Dedifferentiated amniotic fluid mesenchymal stem cell (primary cell): Measurements from ENCODE around the gene VPS13D.
A peak's percentile ranks its signal among the peaks of the same experiment; 100 is the strongest.

ENCODE experiments used
- DNase-seq: peaks from one replicate; pipeline ENCODE4 v3.0.0-alpha.2; 2016; ENCODE audit errors: extremely low spot score

Gene VPS13D

DNA sequence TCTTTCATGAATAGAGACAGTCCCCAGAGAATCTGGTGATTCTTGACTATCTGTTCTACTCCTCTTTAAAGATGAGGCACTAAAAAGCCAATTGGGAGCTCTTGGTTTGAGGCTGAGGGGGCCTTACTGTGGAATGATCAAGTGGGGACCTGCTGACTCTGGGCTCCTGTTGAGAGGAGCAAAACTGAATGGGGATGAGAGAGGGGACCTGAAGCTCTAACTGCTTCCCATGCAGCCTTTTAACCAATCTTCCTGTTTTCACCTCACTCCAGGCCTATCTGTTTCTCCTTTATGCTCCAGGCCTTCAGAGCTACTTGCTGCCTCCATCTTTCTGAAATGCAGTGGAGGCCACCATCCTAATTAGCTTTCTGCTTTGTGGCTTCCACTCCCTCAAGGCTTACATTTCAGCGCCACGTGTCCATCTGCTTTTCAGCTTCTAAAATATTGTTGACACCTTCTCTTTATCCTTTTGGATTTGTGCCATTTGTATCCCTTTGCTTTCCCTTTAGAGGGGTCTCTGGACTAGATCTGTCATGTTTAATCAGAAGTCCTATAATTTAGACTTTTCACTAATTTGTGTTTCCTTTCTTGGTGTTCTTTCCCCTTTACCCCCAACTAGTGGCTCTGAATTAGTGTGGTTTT lies 242.4 kb downstream of the VPS13D start:
- no peak for DNase-seq

DNA sequence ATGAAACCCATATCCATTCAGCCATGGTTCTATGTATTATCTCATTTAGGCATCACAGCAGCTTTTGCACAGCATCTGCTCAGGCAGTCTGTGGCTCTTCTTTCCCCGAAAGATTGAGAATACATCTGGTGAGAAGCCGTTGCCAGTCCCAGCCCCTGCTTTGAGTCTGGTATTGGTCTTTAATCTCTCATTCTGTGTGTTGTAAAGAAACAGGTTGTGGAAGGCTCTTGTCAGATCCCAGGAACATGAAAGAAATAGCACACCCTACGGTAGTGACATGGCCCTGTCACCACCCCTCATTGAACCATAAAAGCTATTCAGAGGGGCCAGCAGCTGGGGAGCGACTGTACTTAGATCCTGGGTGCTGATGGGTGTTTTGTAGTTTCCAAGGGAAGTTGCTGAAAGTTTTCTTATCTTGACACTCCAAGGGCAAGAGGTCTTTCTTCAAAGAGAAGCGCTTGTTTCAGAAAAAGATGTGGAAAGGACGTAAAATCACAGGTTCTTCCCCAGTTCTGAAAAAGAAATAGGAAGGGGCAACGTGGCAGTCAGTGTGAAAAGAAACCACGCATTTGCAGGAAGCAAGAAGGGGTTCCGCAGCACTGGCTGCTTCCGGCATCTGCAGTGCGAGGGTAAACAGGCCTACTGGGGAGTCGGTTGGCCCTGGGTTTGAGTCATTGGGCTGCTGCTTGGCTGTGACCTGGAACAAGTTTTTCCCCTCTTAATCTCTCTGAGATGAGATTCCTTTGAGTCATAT lies 243.1 kb downstream of the VPS13D start:
- DNase-seq = no peak

GRCh38 chr1:12473596-12474362 lies 243.9 kb downstream of the VPS13D start:
- DNase-seq = no peak

DNA sequence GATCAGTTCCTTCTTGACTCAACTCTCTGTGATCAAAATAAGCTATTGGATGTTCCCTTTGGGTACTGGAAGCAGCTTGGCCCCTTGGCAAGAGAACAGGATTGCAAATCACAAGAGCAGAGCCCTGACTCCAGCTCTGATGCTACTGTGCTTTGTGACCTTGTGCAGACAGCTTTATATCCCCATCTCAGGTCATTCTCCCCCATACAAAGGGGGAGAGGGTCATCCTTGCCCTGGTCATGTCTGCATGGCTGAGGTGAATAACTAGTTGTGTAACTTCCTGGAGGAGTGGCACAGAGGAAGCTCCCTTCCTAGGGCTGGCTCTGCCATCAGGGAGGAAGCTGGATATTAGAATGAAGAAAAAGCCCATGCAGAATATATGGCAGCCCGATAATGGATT lies 245.3 kb downstream of the VPS13D start:
- DNase-seq = no peak

GRCh38 chr1:12475530-12475934 lies 245.7 kb downstream of the VPS13D start:
- no peak for DNase-seq

GRCh38 chr1:12475947-12476346 lies 246.1 kb downstream of the VPS13D start:
- no peak for DNase-seq

- no peak for DNase-seq
Measured at GRCh38 chr1:12477314-12477713, 247.5 kb downstream of the VPS13D start.

- peak; percentile 96 for DNase-seq
Measured at GRCh38 chr1:12477936-12478611, 248.2 kb downstream of the VPS13D start.

DNA sequence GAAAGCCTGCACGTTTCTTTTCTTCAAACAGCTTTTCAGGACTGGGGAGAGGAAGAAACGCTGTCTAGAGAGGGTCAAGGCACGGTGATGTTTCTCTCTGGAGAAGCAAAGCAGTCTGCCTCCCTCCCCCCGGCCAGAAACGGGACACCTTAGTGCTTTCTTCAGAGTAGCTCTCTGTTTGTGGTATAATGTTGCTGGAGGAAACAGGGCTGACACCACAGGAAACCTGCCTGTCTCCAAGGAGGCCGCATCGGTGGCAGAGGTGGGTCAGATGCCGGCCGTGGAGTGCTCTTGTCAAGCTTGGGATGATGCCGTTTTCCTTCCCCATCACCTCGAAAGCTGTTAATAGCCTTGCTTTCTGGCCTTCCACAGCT lies 248.8 kb downstream of the VPS13D start:
- no peak for DNase-seq

DNA sequence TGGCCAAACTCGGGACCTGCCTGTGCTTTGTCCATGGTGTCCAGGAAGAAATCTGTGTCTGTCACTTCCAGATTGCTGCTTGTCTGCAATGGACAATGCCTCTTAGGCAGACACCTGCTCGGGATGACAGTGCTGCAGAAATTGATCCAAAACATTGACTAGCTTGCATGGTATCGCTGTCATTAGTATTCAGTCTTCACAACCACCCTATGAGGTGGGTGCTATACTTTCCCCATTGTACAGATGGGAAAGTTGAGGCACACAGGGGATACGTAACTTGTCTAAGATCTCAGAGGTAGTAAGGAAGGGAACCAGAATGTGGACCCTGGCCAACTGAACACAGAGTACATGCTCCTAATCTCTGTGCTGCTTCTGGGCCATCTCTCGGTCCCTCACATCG lies 249.5 kb downstream of the VPS13D start:
- no peak for DNase-seq

DNA sequence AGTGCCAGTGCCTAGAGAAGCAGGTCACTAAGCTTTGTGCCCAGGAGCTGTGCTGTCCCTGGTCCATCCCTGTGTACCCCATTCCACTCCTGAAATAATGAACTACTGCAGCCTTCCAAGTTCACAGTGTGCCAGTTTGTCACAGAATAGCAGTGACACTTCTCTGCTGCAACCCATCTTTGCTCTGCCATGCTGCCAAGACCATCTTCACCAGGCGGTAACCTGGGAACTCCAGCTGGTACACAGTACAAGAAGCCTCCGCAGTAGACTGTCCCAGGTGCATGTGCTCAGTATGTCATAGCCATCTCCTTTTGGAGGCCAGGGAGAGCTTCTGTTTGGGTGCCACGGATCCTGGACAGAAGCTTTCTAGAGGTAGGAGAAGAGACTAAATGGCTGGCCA lies 250.2 kb downstream of the VPS13D start:
- DNase-seq = no peak

DNA sequence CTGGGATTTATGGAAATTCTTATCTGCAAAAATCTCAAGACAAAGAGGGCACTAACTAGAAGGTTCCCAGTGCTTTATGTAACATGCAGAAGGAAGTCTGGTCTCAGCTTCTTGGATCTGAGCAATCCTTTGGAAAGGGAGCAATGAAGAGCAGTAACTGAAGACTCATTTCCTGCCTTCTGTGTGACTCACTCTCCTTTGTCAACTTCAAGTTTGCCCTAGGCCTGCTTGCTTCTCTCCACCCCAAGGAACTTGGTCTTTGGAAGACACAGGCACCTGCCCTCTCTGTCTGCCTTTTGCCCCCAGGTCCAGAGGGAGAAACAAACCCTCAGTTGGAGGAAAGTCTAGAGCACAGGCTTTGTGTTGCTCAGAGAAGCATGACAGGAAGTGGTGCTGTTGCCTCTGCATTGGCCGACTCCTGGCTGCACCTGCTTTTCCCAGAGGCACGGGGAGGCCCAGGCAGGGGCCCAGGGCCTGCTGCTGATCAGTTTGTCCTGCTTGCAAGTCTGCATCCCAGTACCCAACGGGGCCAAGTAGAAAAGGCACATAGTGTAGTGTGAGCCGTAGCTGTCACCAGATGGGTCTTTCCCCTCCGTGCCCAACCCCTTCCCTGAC lies 251.0 kb downstream of the VPS13D start:
- DNase-seq = peak; percentile 80

GRCh38 chr1:12481928-12482327 lies 252.1 kb downstream of the VPS13D start:
- no peak for DNase-seq

DNA sequence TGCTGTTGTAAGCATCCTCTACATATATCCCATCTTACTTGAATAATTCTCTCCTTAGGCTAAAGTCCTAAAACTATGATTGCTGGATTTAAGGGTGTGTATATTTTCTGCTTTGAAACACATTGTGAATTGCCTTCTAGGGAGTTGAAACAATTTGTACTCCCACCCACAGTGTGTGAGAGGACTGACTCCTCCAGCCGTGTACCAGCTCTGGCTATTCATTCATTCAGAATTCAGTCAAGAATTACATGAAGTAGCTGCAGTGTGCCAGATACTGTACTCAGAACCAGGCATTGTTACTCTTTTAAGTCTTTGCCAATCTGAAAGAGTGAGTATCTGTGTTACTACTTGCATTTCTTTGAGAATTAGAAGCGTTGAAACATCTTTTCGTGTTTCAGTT lies 253.2 kb downstream of the VPS13D start:
- DNase-seq = no peak

GRCh38 chr1:12485231-12486058 lies 255.6 kb downstream of the VPS13D start:
- DNase-seq = peak; percentile 49

- DNase-seq = no peak
Measured at GRCh38 chr1:12486059-12486341, 256.2 kb downstream of the VPS13D start.

DNA sequence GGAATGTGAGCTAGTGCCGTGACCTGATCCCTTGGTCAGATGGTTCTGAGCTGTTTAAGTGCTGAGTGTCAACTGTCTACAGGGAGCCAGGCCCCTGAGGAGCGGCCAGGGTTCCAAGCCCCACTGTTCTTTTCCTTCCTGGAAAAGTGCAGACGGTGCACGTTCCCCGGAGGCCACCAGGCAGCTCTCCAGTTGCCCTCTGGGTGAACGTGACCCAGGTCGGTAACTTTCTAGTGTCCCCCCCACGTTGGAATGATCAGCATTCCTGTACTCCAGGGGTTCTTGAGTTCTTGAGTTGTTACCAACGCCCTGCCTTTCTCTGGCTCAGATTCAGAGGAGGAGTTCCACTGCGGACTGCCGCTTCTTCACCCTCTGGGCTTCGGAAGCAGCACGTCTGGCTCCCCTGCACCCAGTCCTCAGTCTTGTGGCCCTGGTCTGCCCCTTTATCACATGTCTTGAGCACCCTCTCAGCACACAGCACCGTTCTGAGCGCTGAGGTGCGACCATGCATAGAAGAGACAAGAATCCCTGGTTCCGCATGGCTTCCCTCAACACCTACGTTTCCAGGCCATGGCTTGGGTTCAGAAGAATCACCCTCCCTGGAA lies 256.7 kb downstream of the VPS13D start:
- no peak for DNase-seq

- DNase-seq = no peak
Measured at GRCh38 chr1:12487520-12487919, 257.7 kb downstream of the VPS13D start.

DNA sequence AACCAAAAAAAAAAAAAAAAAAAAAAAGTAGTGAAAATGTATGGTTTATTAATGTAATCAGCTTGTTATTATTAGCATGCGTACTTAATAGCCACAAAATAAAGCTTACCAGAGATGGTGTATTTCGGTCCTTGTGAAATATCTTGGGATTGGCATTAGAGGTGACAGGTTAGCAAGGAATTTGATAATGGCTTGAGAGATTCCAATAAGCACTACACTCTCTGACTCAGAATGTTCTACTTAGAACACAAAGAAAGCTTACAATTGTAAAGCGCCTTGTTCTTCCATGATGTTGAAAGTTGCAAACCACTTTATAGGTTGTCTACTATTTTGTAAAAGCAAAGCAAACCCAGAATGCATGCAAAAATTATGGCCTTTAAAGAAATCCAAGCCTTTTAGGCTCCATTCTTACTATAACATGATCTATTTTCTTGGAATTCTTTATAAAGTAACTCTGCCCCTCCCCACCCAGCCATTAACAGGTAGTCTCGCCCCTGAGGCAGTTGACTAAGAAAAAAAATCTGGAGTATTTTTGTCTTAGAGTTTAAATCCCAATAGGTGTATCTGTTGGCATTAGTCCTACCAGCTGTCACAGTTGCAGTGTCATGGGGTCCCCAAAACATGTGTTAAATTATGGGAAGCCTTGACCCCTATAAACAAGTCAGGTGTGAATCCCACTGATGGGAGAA lies 259.0 kb downstream of the VPS13D start:
- DNase-seq = no peak

DNA sequence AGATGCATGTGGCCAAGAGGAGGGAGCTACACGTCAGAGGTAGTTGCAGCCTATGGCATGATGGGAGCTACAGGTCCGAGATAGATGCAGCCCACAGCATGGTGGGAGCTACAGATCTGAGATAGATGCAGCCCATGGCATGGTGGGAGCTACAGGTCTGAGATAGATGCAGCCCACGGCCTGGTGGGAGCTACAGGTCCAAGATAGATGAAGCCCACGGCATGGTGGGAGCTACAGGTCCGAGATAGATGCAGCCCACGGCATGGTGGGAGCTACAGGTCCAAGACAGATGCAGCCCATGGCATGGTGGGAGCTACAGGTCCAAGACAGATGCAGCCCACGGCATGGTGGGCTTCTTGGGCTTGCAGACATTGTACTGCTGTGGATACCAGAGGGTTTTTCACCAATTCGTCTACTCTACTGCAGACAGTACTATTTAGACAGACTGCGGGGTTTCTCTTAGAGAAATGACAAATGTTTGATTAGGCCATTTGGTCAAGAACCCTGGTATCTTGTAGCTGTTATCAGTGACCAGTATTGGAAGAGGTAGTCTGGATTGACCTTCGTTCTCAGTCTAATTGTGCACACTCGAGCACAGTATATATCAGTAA lies 260.8 kb downstream of the VPS13D start:
- no peak for DNase-seq
